Measurements from ENCODE around the gene GLCCI1.

Gene GLCCI1

DNA sequence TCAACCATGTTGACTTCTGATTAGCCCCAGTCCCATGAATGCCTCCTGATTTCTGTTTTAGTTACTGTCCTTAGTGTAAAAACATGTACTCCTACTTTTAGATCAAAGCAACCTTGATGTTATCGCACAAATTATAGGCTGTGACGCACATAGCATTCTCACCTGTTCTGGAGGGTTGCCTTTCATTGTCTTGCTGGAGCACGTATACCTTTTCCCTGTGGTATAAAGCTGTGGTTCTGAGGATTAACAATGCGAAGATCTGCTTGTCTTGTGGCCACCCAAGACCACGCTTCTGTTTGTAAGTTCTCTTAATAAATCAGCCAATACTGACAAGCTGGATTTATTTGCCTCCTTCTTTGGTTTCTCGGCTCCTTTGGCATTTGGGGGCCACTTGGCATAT is 30.1 kb upstream of the GLCCI1 start:
- Histone ChIP-seq H3K9ac (ENCODE audit: low read length) (no peak overlapping the region), H3K4me1 (ENCODE audit: control insufficient read depth, insufficient read depth, low read length) (no peaks in the 10 kb centered on the region), H3K36me3 (ENCODE audit: control insufficient read depth, insufficient read depth, low read length) (no peaks in the 10 kb centered on the region), H3K9me3 (ENCODE audit: control insufficient read depth, low read length) (no peaks in the 10 kb centered on the region), H3K4me3 (ENCODE audit: low read length) (no peak overlapping the region), H3K27me3 (ENCODE audit: control insufficient read depth, insufficient read depth, low read length) (no peaks in the 10 kb centered on the region)

DNA sequence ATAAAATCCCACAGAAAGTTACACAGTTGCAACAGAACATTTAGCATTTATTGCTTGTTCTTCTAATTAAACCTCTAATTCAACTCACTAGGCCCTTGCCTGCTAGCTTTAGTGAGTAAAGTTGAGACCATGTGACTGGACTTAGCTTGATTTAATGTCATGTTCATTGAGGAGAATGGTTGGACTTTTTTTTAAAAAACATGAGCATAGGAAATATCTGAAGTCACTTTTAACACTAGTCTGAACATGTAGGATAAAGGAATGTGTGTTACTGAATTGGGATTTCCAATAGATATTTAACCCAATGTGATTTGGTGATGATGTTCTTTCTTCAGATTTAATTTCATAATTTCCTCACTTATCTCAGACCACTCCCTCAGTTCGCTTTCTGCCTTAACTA is 24.6 kb upstream of the GLCCI1 start:
- Histone ChIP-seq H3K27me3 (ENCODE audit: control insufficient read depth, insufficient read depth, low read length) (no peaks in the 10 kb centered on the region), H3K4me3 (ENCODE audit: low read length) (no peak overlapping the region), H3K9me3 (ENCODE audit: control insufficient read depth, low read length) (no peaks in the 10 kb centered on the region), H3K36me3 (ENCODE audit: control insufficient read depth, insufficient read depth, low read length) (no peaks in the 10 kb centered on the region), H3K9ac (ENCODE audit: low read length) (no peak overlapping the region), H3K4me1 (ENCODE audit: control insufficient read depth, insufficient read depth, low read length) (no peaks in the 10 kb centered on the region)

DNA sequence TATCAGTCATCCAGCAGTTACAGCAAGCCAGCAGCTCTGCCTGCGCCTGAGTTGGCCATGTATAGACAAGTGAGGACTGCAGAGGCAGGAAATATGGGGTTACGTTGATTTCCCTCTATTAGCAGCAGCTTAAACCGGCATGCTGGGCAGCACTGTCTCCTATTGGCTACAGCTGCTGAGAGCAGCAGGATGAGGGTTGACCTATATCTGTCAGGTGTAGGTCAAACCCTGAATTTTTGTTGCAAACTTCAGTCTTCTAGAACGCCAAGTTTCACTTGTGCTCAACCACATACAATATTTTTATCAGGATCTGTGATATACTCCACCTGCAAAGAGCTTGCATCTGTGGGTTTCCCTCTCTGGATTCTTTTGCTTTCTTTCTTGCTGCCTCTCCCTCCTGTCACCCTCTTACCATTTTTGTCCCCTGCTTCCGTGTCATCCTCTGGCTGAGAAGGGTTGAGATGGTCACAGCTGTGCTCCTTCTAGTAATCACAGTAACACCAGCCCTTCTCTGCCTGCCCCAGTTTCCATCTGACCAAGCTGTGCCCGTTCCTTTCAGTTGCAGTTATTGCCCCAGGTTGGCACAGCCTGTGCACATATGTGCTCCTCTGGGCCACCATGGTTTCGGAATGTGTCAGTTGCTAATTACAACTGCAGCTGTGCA is 23.8 kb upstream of the GLCCI1 start:
- H3K4me3 ChIP-seq (ENCODE audit: low read length), result no peak overlapping the region
- H3K4me1 ChIP-seq (ENCODE audit: control insufficient read depth, insufficient read depth, low read length), result no peaks in the 10 kb centered on the region
- no peaks in the 10 kb centered on the region for H3K9me3 ChIP-seq (ENCODE audit: control insufficient read depth, low read length)
- H3K9ac ChIP-seq (ENCODE audit: low read length), result no peak overlapping the region
- no peaks in the 10 kb centered on the region for H3K36me3 ChIP-seq (ENCODE audit: control insufficient read depth, insufficient read depth, low read length)
- H3K27me3 ChIP-seq (ENCODE audit: control insufficient read depth, insufficient read depth, low read length), result no peaks in the 10 kb centered on the region

DNA sequence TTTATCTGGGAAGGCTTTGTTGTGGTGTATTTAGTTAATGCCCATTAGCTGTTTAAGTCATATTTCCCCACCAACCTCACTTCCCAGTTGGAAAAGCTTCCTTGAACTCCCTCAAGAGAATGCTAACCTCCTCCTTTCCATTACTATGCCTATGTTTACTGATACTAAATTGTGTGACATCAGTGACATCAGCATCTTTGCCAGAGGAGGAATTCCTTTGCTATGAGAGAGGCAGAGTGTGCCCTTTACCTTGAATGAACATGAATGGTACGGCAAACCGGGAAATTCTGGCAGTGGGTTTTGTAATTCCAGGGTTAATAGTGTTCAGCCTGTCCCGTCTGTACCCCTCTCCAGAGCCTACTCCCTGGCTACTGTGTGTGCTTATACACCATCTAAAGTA is 22.1 kb upstream of the GLCCI1 start:
- Histone ChIP-seq H3K4me1 (ENCODE audit: control insufficient read depth, insufficient read depth, low read length) (no peaks in the 10 kb centered on the region), H3K9me3 (ENCODE audit: control insufficient read depth, low read length) (no peaks in the 10 kb centered on the region), H3K4me3 (ENCODE audit: low read length) (no peak overlapping the region), H3K27me3 (ENCODE audit: control insufficient read depth, insufficient read depth, low read length) (no peaks in the 10 kb centered on the region), H3K36me3 (ENCODE audit: control insufficient read depth, insufficient read depth, low read length) (no peaks in the 10 kb centered on the region), H3K9ac (ENCODE audit: low read length) (no peak overlapping the region)

DNA sequence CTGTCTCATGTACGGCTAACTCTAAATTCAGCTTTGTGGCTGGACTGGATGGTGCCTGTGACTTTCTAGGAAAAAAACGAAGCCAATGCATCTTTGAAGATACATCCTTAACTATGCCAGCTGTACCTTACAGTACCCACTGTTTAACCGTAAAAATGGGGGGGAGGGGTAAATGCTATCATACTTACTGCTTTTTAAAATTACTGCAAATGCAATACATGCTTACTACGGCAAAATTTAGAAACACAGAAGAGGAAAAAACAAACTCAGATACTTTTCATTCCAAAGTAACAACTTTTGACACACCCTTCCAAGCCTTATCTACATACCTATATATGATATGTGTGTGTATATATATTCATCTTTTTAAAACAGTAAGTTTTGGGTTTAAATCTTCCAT is 20.4 kb upstream of the GLCCI1 start:
- H3K4me3 ChIP-seq (ENCODE audit: low read length), result no peak overlapping the region
- no peaks in the 10 kb centered on the region for H3K9me3 ChIP-seq (ENCODE audit: control insufficient read depth, low read length)
- no peaks in the 10 kb centered on the region for H3K4me1 ChIP-seq (ENCODE audit: control insufficient read depth, insufficient read depth, low read length)
- no peak overlapping the region for H3K9ac ChIP-seq (ENCODE audit: low read length)
- H3K27me3 ChIP-seq (ENCODE audit: control insufficient read depth, insufficient read depth, low read length), result no peaks in the 10 kb centered on the region
- H3K36me3 ChIP-seq (ENCODE audit: control insufficient read depth, insufficient read depth, low read length), result no peaks in the 10 kb centered on the region

DNA sequence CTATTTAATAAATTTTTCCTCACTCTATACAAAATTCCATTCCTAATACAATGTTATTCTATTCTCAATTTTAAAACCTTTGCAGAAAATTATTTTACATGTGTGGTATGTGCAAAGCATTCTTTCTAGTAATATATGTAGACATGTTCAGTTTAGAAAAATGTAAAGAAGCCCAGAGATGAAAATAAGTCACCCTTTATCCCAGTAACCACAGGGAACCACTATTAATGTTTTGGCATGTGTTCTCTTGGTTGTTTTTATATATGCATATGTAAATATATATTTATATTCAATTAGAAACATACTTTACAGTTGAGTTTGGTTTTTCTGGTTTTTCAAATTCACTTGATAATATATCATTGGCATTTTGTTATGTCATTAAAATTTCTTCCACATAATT is 14.8 kb upstream of the GLCCI1 start:
- Histone ChIP-seq H3K4me1 (ENCODE audit: control insufficient read depth, insufficient read depth, low read length) (peaks cover 19% of the 10 kb centered on the region), H3K9ac (ENCODE audit: low read length) (no peak overlapping the region), H3K9me3 (ENCODE audit: control insufficient read depth, low read length) (no peaks in the 10 kb centered on the region), H3K36me3 (ENCODE audit: control insufficient read depth, insufficient read depth, low read length) (no peaks in the 10 kb centered on the region), H3K4me3 (ENCODE audit: low read length) (no peak overlapping the region), H3K27me3 (ENCODE audit: control insufficient read depth, insufficient read depth, low read length) (no peaks in the 10 kb centered on the region)

DNA sequence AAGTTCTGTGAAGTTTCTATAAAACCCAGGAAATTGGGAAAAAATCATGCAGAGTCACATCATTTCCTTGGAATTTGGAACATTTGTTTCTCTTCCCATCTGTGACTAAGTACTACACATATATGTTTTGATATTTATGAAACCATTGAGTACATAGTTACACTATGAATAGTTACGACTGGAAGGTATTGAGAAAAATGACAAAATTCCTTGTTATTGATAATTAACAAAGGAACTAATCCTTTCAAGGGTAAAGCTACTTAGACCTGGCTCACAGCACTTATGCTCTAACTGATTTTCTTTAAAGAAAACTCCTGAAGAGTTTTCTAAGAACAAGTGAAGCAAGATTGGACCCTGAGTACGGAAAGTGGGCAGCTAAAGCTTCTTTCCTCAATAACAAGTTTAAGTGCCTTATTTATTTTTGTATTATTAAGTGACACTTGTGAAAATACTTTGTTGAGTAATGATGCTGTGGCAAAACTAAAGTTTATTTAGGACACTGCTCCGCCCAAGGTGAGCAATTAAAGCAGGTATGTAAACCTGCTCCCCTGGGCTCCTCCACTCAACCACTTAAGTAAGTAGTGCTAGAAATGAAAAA is 12.0 kb upstream of the GLCCI1 start:
- H3K4me3 ChIP-seq (ENCODE audit: low read length), result no peak overlapping the region
- H3K27me3 ChIP-seq (ENCODE audit: control insufficient read depth, insufficient read depth, low read length), result no peaks in the 10 kb centered on the region
- H3K4me1 ChIP-seq (ENCODE audit: control insufficient read depth, insufficient read depth, low read length), result peaks cover 19% of the 10 kb centered on the region
- H3K36me3 ChIP-seq (ENCODE audit: control insufficient read depth, insufficient read depth, low read length), result no peaks in the 10 kb centered on the region
- no peaks in the 10 kb centered on the region for H3K9me3 ChIP-seq (ENCODE audit: control insufficient read depth, low read length)
- no peak overlapping the region for H3K9ac ChIP-seq (ENCODE audit: low read length)

DNA sequence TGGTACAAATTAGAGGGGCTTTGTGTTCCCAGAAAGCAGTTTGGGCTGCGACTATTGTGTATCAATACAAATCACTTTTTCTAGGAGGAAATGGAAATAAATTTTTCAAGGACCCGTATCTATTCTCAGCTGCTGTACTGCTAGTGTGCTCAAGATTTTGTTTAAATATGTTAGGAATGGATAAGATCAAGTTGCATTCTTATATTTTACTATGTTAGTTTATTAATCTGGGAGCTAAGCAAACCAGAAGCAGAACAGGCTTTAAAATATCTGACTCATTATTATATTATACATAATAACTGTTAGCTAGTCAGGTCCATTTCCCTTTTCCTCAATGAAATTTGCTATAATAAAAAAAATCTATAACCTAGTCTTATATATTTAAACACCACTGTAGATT is 11.1 kb upstream of the GLCCI1 start:
- Histone ChIP-seq H3K9ac (ENCODE audit: low read length) (no peak overlapping the region), H3K4me1 (ENCODE audit: control insufficient read depth, insufficient read depth, low read length) (peaks cover 19% of the 10 kb centered on the region), H3K9me3 (ENCODE audit: control insufficient read depth, low read length) (no peaks in the 10 kb centered on the region), H3K27me3 (ENCODE audit: control insufficient read depth, insufficient read depth, low read length) (no peaks in the 10 kb centered on the region), H3K36me3 (ENCODE audit: control insufficient read depth, insufficient read depth, low read length) (no peaks in the 10 kb centered on the region), H3K4me3 (ENCODE audit: low read length) (no peak overlapping the region)

DNA sequence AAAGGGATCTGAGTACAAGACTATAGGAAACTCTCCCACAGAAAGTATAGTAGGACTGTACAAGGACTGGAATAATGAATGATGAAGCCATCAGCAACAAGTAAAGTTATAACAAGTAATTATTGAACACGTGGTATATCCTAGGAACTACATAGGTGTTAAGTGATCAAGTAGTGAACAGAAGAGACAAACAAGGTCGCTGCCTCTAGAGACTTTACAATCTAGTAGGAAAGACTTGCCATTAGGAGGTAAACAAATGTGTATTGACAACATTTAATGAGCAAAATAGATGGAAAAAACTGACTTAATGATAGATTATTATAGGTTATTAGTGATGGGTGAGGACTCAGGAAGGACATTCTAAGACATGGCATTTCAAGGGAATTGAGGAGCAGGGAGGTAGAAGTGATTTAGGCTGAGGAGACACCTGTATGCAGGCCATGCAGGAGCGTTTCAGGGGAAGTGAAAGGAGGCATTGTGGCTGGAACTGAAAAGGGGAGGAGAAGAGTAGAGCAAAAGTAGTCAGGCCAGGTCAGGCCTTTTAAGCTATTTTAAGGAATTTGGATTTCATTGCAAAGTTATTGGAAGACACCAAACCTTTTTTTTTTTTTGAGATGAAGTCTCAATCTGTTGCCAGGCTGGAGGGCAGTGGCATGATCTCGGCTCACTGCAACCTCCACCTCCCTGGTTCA is 8.5 kb upstream of the GLCCI1 start:
- H3K27me3 ChIP-seq (ENCODE audit: control insufficient read depth, insufficient read depth, low read length), result no peaks in the 10 kb centered on the region
- peaks cover 19% of the 10 kb centered on the region for H3K4me1 ChIP-seq (ENCODE audit: control insufficient read depth, insufficient read depth, low read length)
- no peaks in the 10 kb centered on the region for H3K9me3 ChIP-seq (ENCODE audit: control insufficient read depth, low read length)
- H3K4me3 ChIP-seq (ENCODE audit: low read length), result no peak overlapping the region
- H3K36me3 ChIP-seq (ENCODE audit: control insufficient read depth, insufficient read depth, low read length), result no peaks in the 10 kb centered on the region
- H3K9ac ChIP-seq (ENCODE audit: low read length), result no peak overlapping the region

DNA sequence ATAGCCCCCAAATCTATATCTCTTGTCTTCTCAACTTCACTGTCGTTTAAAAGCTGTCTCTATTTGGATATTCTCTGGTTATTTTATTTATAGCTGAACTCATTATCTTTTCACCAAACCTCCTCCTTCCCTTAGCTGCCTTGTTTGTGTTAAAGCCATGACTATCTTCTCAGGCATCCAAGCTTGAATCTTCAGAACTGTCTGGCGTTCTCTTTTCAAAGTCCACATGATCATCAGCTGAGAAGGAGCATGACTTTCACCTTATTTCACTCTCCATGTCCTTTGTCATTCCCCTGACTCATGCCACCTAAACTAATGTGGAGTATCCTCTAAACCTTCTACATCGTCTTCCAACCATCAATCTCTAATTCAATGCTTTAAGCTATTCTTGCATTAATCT is 5.7 kb upstream of the GLCCI1 start:
- Histone ChIP-seq H3K4me1 (ENCODE audit: control insufficient read depth, insufficient read depth, low read length) (peaks cover 8% of the 10 kb centered on the region), H3K4me3 (ENCODE audit: low read length) (no peak overlapping the region), H3K9me3 (ENCODE audit: control insufficient read depth, low read length) (no peaks in the 10 kb centered on the region), H3K27me3 (ENCODE audit: control insufficient read depth, insufficient read depth, low read length) (no peaks in the 10 kb centered on the region), H3K9ac (ENCODE audit: low read length) (no peak overlapping the region), H3K36me3 (ENCODE audit: control insufficient read depth, insufficient read depth, low read length) (no peaks in the 10 kb centered on the region)

DNA sequence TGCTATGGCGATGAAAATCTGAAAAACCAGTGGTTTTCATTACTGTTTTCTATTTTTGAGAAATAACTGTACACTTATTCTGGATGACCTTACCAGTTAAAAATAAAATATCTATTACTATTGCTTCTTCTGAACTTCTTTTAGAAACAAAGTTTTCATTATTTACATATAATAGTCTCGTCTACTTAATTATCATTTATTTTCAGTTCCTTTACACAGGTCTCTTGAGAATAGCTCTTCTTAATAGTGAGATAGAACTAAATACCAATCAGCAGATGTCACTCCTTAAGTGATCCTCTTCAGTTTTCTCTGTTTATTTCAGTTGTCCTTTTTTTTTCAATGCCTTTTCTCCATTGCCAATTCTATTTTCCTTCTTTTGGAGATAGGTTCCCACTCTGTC is 4.3 kb upstream of the GLCCI1 start:
- H3K36me3 ChIP-seq (ENCODE audit: control insufficient read depth, insufficient read depth, low read length), result no peaks in the 10 kb centered on the region
- H3K27me3 ChIP-seq (ENCODE audit: control insufficient read depth, insufficient read depth, low read length), result no peaks in the 10 kb centered on the region
- H3K9ac ChIP-seq (ENCODE audit: low read length), result no peak overlapping the region
- H3K4me1 ChIP-seq (ENCODE audit: control insufficient read depth, insufficient read depth, low read length), result no peaks in the 10 kb centered on the region
- H3K9me3 ChIP-seq (ENCODE audit: control insufficient read depth, low read length), result no peaks in the 10 kb centered on the region
- H3K4me3 ChIP-seq (ENCODE audit: low read length), result no peak overlapping the region

DNA sequence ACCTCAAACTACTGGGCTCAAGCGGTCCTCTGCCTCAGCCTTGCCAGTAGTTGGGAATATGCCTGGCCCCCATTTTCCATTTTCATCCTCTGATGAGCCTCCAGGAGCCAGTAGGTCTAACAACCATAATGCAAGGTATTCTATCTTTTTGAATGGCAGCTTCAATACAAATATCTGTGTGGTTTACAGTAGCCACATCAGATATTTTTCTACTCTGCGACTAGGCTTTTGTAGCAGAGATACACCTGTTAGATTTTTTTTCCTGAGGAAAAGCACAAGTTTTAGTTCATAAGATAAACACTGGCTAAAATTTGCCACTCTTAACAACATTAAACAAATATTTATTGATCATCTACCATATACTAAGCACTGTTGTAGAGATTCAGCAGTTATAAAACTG is 3.9 kb upstream of the GLCCI1 start:
- no peaks in the 10 kb centered on the region for H3K27me3 ChIP-seq (ENCODE audit: control insufficient read depth, insufficient read depth, low read length)
- H3K36me3 ChIP-seq (ENCODE audit: control insufficient read depth, insufficient read depth, low read length), result no peaks in the 10 kb centered on the region
- H3K4me1 ChIP-seq (ENCODE audit: control insufficient read depth, insufficient read depth, low read length), result no peaks in the 10 kb centered on the region
- H3K9me3 ChIP-seq (ENCODE audit: control insufficient read depth, low read length), result no peaks in the 10 kb centered on the region
- no peak overlapping the region for H3K9ac ChIP-seq (ENCODE audit: low read length)
- no peak overlapping the region for H3K4me3 ChIP-seq (ENCODE audit: low read length)
